Measurements from ENCODE around the gene SH3PXD2B. TPM values are rescaled to one million over a fixed set of nuclear protein-coding genes. Genes with fewer than 3 reads are reported as not detected.

Gene SH3PXD2B
- total and polyA plus RNA-seq, 2 of the 13 experiments (the other 11 are each of a cell fraction or from before 2014, with no cell fraction given): 3.4 to 4.6 TPM

- ChIA-PET CTCF (ENCODE audit: low intra/inter-chr PET ratio, low total read pairs) (no interaction called here), POLR2A (no interaction called here)
- no peaks in the 10 kb centered on the region for H3K36me3 ChIP-seq (replicated peaks in 1 of 2; ENCODE audit: control insufficient read depth in 1 of 2, insufficient read depth in 2 of 2, low read length in 2 of 2)
- no peaks in the 10 kb centered on the region for H3K9me3 ChIP-seq (ENCODE audit: low read length)
- no peak overlapping the region for H3K4me2 ChIP-seq (ENCODE audit: low read depth, low read length)
- TF ChIP-seq POLR2AphosphoS5 (IDR thresholded peaks at IDR 0.05; ENCODE audit: low read depth, low read length): no peak
- TF ChIP-seq MTA3 (CRISPR knock-in tag; IDR thresholded peaks at IDR 0.05): no peak
- TF ChIP-seq GMEB2 (CRISPR knock-in tag; IDR thresholded peaks at IDR 0.05; ENCODE audit: low read depth): no peak
- no TSS peak for BruUV-seq (replicated peaks)
- no peak overlapping the region for H3K27ac ChIP-seq (ENCODE audit: extremely low read length, insufficient read depth, low read length)
- in situ Hi-C loops (cut with HindIII; ENCODE audit: extremely low pct_ligation_motif_present, low pct_unique_long_range_greater_than_20kb) (no loop called here), intact Hi-C loops (cut with micrococcal nuclease; ENCODE audit: unreplicated experiment) (no loop called here)
- H4K20me1 ChIP-seq (ENCODE audit: insufficient read depth, low read length): no peaks in the 10 kb centered on the region
- no peak overlapping the region for H3K4me3 ChIP-seq (replicated peaks in 1 of 3; ENCODE audit: insufficient read depth in 1 of 3, low read depth in 2 of 3, low read length in 3 of 3)
- ATAC-seq: no peak
- no peak for DNase-seq (ENCODE audit: low spot score)
- H3K9ac ChIP-seq (ENCODE audit: insufficient read depth, low read depth, low read length): no peak overlapping the region
- 35% methylated on average over 4 of the region's 4 CpGs for WGBS (ENCODE audit: low lambda C conversion rate)
- no peaks in the 10 kb centered on the region for H3K79me2 ChIP-seq (ENCODE audit: insufficient read depth, low read length)
- FAIRE-seq: no peak
- H3K4me1 ChIP-seq (ENCODE audit: insufficient read depth, low read length): no peaks in the 10 kb centered on the region
- H2AFZ ChIP-seq (ENCODE audit: low read length): no peak overlapping the region
- peaks cover 0 to 7% of the 10 kb centered on the region in 2 experiments; a peak in 1 of 5 replicates for H3K27me3 ChIP-seq (ENCODE audit: control insufficient read depth in 1 of 2, insufficient read depth in 2 of 2, low read length in 2 of 2)
These were observed 140.4 kb downstream of the SH3PXD2B start for GRCh38 chr5:172313915-172314314.

GRCh38 chr5:172312286-172312685, 142.0 kb downstream of the SH3PXD2B start:
- Histone ChIP-seq H3K36me3 (replicated peaks in 1 of 2; ENCODE audit: control insufficient read depth in 1 of 2, insufficient read depth in 2 of 2, low read length in 2 of 2) (no peaks in the 10 kb centered on the region), H3K4me1 (ENCODE audit: insufficient read depth, low read length) (no peaks in the 10 kb centered on the region), H4K20me1 (ENCODE audit: insufficient read depth, low read length) (no peaks in the 10 kb centered on the region), H3K27me3 (ENCODE audit: control insufficient read depth in 1 of 2, insufficient read depth in 2 of 2, low read length in 2 of 2) (peaks cover 0 to 7% of the 10 kb centered on the region in 2 experiments; a peak in 1 of 5 replicates), H3K9ac (ENCODE audit: insufficient read depth, low read depth, low read length) (no peak overlapping the region), H3K4me2 (ENCODE audit: low read depth, low read length) (no peak overlapping the region), H2AFZ (ENCODE audit: low read length) (no peak overlapping the region), H3K4me3 (replicated peaks in 1 of 3; ENCODE audit: insufficient read depth in 1 of 3, low read depth in 2 of 3, low read length in 3 of 3) (no peak overlapping the region), H3K27ac (ENCODE audit: extremely low read length, insufficient read depth, low read length) (no peak overlapping the region), H3K9me3 (ENCODE audit: low read length) (no peaks in the 10 kb centered on the region), H3K79me2 (ENCODE audit: insufficient read depth, low read length) (no peaks in the 10 kb centered on the region)
- intact Hi-C loops (cut with micrococcal nuclease; ENCODE audit: unreplicated experiment) (no loop called here), in situ Hi-C loops (cut with HindIII; ENCODE audit: extremely low pct_ligation_motif_present, low pct_unique_long_range_greater_than_20kb) (no loop called here)
- no peak for DNase-seq (ENCODE audit: low spot score)
- ChIA-PET POLR2A (no interaction called here), CTCF (ENCODE audit: low intra/inter-chr PET ratio, low total read pairs) (no interaction called here)
- 0% methylated on average over 1 of the region's 1 CpG for WGBS (ENCODE audit: low lambda C conversion rate)
- no peak for TF ChIP-seq ZNF784 (CRISPR knock-in tag; IDR thresholded peaks at IDR 0.05; ENCODE audit: borderline replicate concordance)
- no peak for TF ChIP-seq ZFP41 (CRISPR knock-in tag; IDR thresholded peaks at IDR 0.05; ENCODE audit: borderline replicate concordance)
- TF ChIP-seq ZNF782 (CRISPR knock-in tag; IDR thresholded peaks at IDR 0.05; ENCODE audit: borderline replicate concordance): no peak
- no peak for TF ChIP-seq DRAP1 (CRISPR knock-in tag; IDR thresholded peaks at IDR 0.05)
- TF ChIP-seq NFE2 (CRISPR knock-in tag; IDR thresholded peaks at IDR 0.05): no peak
- no peak for TF ChIP-seq CSRNP1 (CRISPR knock-in tag; IDR thresholded peaks at IDR 0.05)
- TF ChIP-seq ZNF296 (CRISPR knock-in tag; conservative IDR thresholded peaks at IDR 0.05): no peak
- no peak for TF ChIP-seq NFIC (IDR thresholded peaks at IDR 0.05; ENCODE audit: low read length)
- no peak for TF ChIP-seq ZNF256 (CRISPR knock-in tag; conservative IDR thresholded peaks at IDR 0.05)
- BruUV-seq (replicated peaks): no TSS peak
- ATAC-seq: no peak
- no peak for FAIRE-seq
